Fibroblast of lung (primary cell): ENCODE results near the gene TMEM72.

Experiments
- EZH2 ChIP-seq: IDR thresholded peaks from 2 replicates; pipeline ENCODE4 v1.5.1; 2012; ENCODE audit warnings: low read length, control low read depth, mild to moderate bottlenecking; ENCODE audit errors: missing control alignments
- TF ChIP-seq, protein P1 (sequence below), 2 donors: IDR thresholded peaks in 1 of 2; conservative IDR thresholded peaks in 1 of 2; 1 replicate in 1 of 2; 2 replicates in 1 of 2; pipeline ENCODE4 v1.5.1; 2011 to 2012; ENCODE audit warnings: low read length in 2 of 2, control low read depth in 1 of 2, inconsistent platforms in 1 of 2, low read depth in 1 of 2, mild to moderate bottlenecking in 1 of 2

DNA sequence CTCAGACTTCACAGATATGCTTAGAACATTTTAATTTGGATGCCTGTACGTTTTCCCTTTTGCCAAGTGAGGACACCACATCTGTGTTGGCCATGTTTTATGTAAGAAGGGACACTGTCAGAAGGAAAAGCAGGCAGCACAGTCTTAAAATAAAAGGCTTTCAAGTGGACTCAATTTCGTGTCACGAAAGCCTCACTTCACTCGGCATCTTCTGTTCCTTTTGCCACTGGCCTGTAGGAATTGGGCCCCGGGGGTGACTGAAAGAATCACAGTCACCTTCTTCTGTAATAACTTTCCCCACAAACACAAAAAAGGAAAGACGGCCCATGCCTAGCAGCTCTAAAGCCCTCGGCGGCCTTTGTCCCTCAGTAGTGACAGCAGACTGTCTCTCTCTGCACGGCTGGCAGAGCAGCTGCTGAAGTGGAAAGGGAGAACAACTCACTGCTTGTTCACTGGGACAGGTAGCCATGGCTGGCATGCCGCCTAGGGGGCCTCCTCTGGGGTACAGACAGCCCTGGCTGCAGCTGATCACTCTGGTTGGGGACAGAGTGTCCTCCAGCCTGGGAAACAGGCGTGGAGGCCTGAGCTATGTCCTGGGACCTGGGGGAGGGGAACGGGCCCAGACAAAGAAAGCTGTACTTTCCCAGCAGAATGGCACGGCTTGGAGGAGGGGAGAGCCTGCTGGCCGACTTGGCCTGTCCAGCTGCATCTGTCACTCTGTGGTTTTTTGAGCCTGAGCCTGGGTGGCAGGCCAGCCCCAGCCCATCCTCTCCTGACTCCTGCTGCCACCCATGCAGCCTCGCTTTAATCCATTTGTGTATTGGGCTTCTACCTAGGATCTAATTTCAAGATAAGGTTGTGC, 52.9 kb downstream of the TMEM72 start:
- TF ChIP-seq, protein P1, sequence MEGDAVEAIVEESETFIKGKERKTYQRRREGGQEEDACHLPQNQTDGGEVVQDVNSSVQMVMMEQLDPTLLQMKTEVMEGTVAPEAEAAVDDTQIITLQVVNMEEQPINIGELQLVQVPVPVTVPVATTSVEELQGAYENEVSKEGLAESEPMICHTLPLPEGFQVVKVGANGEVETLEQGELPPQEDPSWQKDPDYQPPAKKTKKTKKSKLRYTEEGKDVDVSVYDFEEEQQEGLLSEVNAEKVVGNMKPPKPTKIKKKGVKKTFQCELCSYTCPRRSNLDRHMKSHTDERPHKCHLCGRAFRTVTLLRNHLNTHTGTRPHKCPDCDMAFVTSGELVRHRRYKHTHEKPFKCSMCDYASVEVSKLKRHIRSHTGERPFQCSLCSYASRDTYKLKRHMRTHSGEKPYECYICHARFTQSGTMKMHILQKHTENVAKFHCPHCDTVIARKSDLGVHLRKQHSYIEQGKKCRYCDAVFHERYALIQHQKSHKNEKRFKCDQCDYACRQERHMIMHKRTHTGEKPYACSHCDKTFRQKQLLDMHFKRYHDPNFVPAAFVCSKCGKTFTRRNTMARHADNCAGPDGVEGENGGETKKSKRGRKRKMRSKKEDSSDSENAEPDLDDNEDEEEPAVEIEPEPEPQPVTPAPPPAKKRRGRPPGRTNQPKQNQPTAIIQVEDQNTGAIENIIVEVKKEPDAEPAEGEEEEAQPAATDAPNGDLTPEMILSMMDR (conservative IDR thresholded peaks at IDR 0.05 in 1 of 2, IDR thresholded peaks at IDR 0.05 in 1 of 2; ENCODE audit: low read depth in 1 of 2, low read length in 2 of 2), result no peak
- TF ChIP-seq EZH2, result no peak
